Measurements from ENCODE around the gene DCXR.

GRCh38 chr17:82058855-82059249 is 21.4 kb upstream of the DCXR start:
- no peak for TF ChIP-seq GATA2 (IDR thresholded peaks at IDR 0.05; ENCODE audit: low read depth, low read length)
- TF ChIP-seq GATA3 (IDR thresholded peaks at IDR 0.05; ENCODE audit: low read depth, low read length), result no peak
